Psoas muscle (tissue), 8 donors: ENCODE measurements around the gene GRIK1. TPM values are rescaled to one million over a fixed set of nuclear protein-coding genes. Genes with fewer than 3 reads are reported as not detected.

ENCODE experiments used
- ATAC-seq, 4 donors: fragments of 200-7000 bp; cut with Tn5 transposase; one replicate each; pipeline ENCODE4 v1.9.1; 2020; ENCODE audit warnings: moderate library complexity in 3 of 4, mild to moderate bottlenecking in 2 of 4
- DNase-seq, 2 donors: peaks; one replicate each; pipeline ENCODE4 v3.0.0-alpha.2; 2020
- H3K27ac ChIP-seq: fragments of 200-600 bp; one replicate; pipeline ENCODE4 v1.8.0; 2022
- H3K27me3 ChIP-seq, 3 donors: fragments of 200-600 bp in 1 of 3; one replicate each; pipeline versions ENCODE4 v1.6.1 to v1.8.0; 2013 to 2022; ENCODE audit warnings: low read length in 2 of 3, mild to moderate bottlenecking in 2 of 3, moderate library complexity in 1 of 3; ENCODE audit not compliant: insufficient read depth in 3 of 3
- H3K36me3 ChIP-seq, 2 donors: fragments of 200-600 bp in 1 of 2; one replicate each; pipeline versions ENCODE4 v1.6.1 to v1.8.0; 2013 to 2022; ENCODE audit warnings: low read depth in 1 of 2, mild to moderate bottlenecking in 1 of 2, moderate library complexity in 1 of 2; ENCODE audit not compliant: insufficient read depth in 1 of 2
- H3K4me1 ChIP-seq: fragments of 200-600 bp; one replicate; pipeline ENCODE4 v1.8.0; 2022
- H3K4me3 ChIP-seq: fragments of 200-600 bp; one replicate; pipeline ENCODE4 v1.8.0; 2022; ENCODE audit warnings: mild to moderate bottlenecking
- H3K9me3 ChIP-seq: fragments of 200-600 bp; one replicate; pipeline ENCODE4 v1.8.0; 2022
- CTCF ChIP-seq: fragments of 200-600 bp; IDR thresholded peaks from one replicate; pipeline ENCODE4 v1.8.0; 2022; ENCODE audit warnings: antibody characterized with exemption
- WGBS, 3 donors: extraction: QIAGEN DNeasy Blood & Tissue Kit; methylation state at CpG; one replicate each; pipeline versions ENCODE4 v1.1.6 to v1.1.7; 2013; 5-methylcytosine and 5-hydroxymethylcytosine counted together
- intact Hi-C, 2 donors: fragments of 100-400 bp; cut with DNase I; formaldehyde crosslinking; loops; one replicate each; pipeline versions ENCODE4 v1.11.0 to v1.14.2; 2022
- polyA plus RNA-seq, 3 donors: library from polyadenylated mRNA; stranded (reverse); fragments of 200-250 nt; gene quantifications; one replicate each; pipeline ENCODE4 v1.2.3, GENCODE V29; 2013
- total RNA-seq, 4 donors: library from RNA; stranded (reverse); fragmentation: NEBNext Ultra II Directional in 2 of 4; extraction: Animal tissue kit (Norgen Biotek cat#: 25700) in 2 of 4; gene quantifications; one replicate each; pipeline versions ENCODE4 v1.2.1 to v1.2.4, GENCODE V29; 2021 to 2023
- donor health status: healthy with polysubstance abuse.
- donor health status: DM: no; HTN: no; CAD: no; lungs with moderate emphysema.
- donor health status: Bipolar disorder and iron deficiency.
- donor health status: healthy.
- donor health status: DM: yes; HTN: yes; CAD: no.
- donor health status: DM: no; HTN: no; CAD: no.
- donor health status: DM: no; HTN: no; CAD: no.
- donor health status: DM: yes; HTN: yes; CAD: no.

Gene GRIK1
- total and polyA plus RNA-seq, 7 donors: 0.01 to 0.04 TPM; not detected in 5

GRCh38 chr21:29557931-29558725, 381.7 kb downstream of the GRIK1 start:
- TF ChIP-seq CTCF: no peak
- Histone ChIP-seq H3K4me1 (no peaks in the 10 kb centered on the region), H3K4me3 (no peak overlapping the region), H3K36me3 (peaks cover 0 to 6% of the 10 kb centered on the region in 2 donors), H3K9me3 (no peaks in the 10 kb centered on the region), H3K27ac (no peak overlapping the region), H3K27me3 (no peaks in the 10 kb centered on the region)
- intact Hi-C loops: no loop called here
- 92 to 100% (median 97%) methylated on average over 1 of the region's 1 CpG for WGBS, 3 donors
- DNase-seq (no peak), ATAC-seq (no peak)

- Histone ChIP-seq H3K27ac (no peak overlapping the region), H3K36me3 (peaks cover 0 to 6% of the 10 kb centered on the region in 2 donors), H3K4me1 (no peaks in the 10 kb centered on the region), H3K27me3 (no peaks in the 10 kb centered on the region), H3K4me3 (no peak overlapping the region), H3K9me3 (no peaks in the 10 kb centered on the region)
- 38 to 55% (median 50%) methylated on average over 1 of the region's 1 CpG for WGBS, 3 donors
- ATAC-seq (no peak), DNase-seq (no peak)
- intact Hi-C loops: no loop called here
- no peak for TF ChIP-seq CTCF
Observed at GRCh38 chr21:29557200-29557599, 382.6 kb downstream of the GRIK1 start.

- TF ChIP-seq CTCF: no peak
- WGBS, 3 donors: 36 to 60% (median 36%) methylated on average over 2 of the region's 2 CpGs
- intact Hi-C loops: no loop called here
- DNase-seq (no peak), ATAC-seq (no peak)
- Histone ChIP-seq H3K9me3 (no peaks in the 10 kb centered on the region), H3K4me3 (no peak overlapping the region), H3K27ac (no peak overlapping the region), H3K4me1 (no peaks in the 10 kb centered on the region), H3K36me3 (no peaks in the 10 kb centered on the region), H3K27me3 (no peaks in the 10 kb centered on the region)
Observed at GRCh38 chr21:29555601-29556000, 384.2 kb downstream of the GRIK1 start.

GRCh38 chr21:29550205-29550604, 389.6 kb downstream of the GRIK1 start:
- Histone ChIP-seq H3K27ac (no peak overlapping the region), H3K36me3 (no peaks in the 10 kb centered on the region), H3K4me1 (no peaks in the 10 kb centered on the region), H3K9me3 (no peaks in the 10 kb centered on the region), H3K27me3 (no peaks in the 10 kb centered on the region), H3K4me3 (no peak overlapping the region)
- intact Hi-C loops: no loop called here
- DNase-seq: no peak
- WGBS, 3 donors: 53 to 72% (median 61%) methylated on average over 2 of the region's 2 CpGs
- no peak for ATAC-seq
- no peak for TF ChIP-seq CTCF

- no peak for DNase-seq
- ATAC-seq: no peak
- intact Hi-C loops: no loop called here
- no peak for TF ChIP-seq CTCF
- no peaks in the 10 kb centered on the region for H3K9me3 ChIP-seq
- no peak overlapping the region for H3K27ac ChIP-seq
- H3K36me3 ChIP-seq: no peaks in the 10 kb centered on the region
- no peaks in the 10 kb centered on the region for H3K4me1 ChIP-seq
- no peaks in the 10 kb centered on the region for H3K27me3 ChIP-seq
- no peak overlapping the region for H3K4me3 ChIP-seq
- 93 to 96% (median 95%) methylated on average over 9 of the region's 9 CpGs for WGBS, 3 donors
Observed at GRCh38 chr21:29549614-29550013, 390.2 kb downstream of the GRIK1 start.
